GM12873 (cell line): ENCODE data around the gene RPH3AL.

ENCODE experiments used
- CTCF ChIP-seq: IDR thresholded peaks from 2 replicates; pipeline ENCODE4 v1.5.1; 2012; ENCODE audit warnings: low read depth, mild to moderate bottlenecking, moderate library complexity, low read length, control low read depth; ENCODE audit not compliant: insufficient read depth; ENCODE audit errors: missing control alignments

The RPH3AL gene

GRCh38 chr17:292531-293382 is 59.9 kb downstream of the RPH3AL start:
- TF ChIP-seq CTCF: no peak

- TF ChIP-seq CTCF: no peak
Observed at GRCh38 chr17:292016-292415, 60.6 kb downstream of the RPH3AL start.

GRCh38 chr17:291587-291986 is 61.0 kb downstream of the RPH3AL start:
- TF ChIP-seq CTCF: no peak

- TF ChIP-seq CTCF: no peak
Observed at GRCh38 chr17:290626-291025, 62.0 kb downstream of the RPH3AL start.

- no peak for TF ChIP-seq CTCF
Observed at GRCh38 chr17:290121-290521, 62.5 kb downstream of the RPH3AL start.

GRCh38 chr17:289409-289808 is 63.2 kb downstream of the RPH3AL start:
- TF ChIP-seq CTCF: no peak

GRCh38 chr17:288802-289356 is 63.7 kb downstream of the RPH3AL start:
- TF ChIP-seq CTCF: no peak
